K562 (cell line): ENCODE data around the gene DNAAF2. TPM values are rescaled to one million over a fixed set of nuclear protein-coding genes. Genes with fewer than 3 reads are reported as not detected.

Experiments used
- BCL6 ChIP-seq: fragments of 250-450 bp; sonication (Bioruptor Pico); IDR thresholded peaks from 2 replicates; pipeline ENCODE4 v1.4.0; 2020
- CBX1 ChIP-seq: sonication (generic); IDR thresholded peaks from 2 replicates; pipeline ENCODE4 v1.6.1; 2016; ENCODE audit warnings: antibody characterized with exemption, low read depth, mild to moderate bottlenecking
- CXXC5 ChIP-seq: fragments of 250-450 bp; sonication (Bioruptor Pico); IDR thresholded peaks from 2 replicates; pipeline ENCODE4 v1.8.0; 2022; ENCODE audit warnings: inconsistent platforms, mild to moderate bottlenecking, moderate library complexity
- FOXA3 ChIP-seq, 2 experiments: fragments of 450-650 bp in 1 of 2; sonication (generic) in 1 of 2; formaldehyde crosslinking; IDR thresholded peaks in 1 of 2; conservative IDR thresholded peaks in 1 of 2; 2 replicates each; pipeline versions ENCODE4 v1.4.0 to v1.8.0; 2020 to 2022; ENCODE audit warnings: mild to moderate bottlenecking in 2 of 2, missing genetic modification reagents in 1 of 2
- FOXJ3 ChIP-seq: sonication (generic); formaldehyde crosslinking; IDR thresholded peaks from 2 replicates; pipeline ENCODE4 v1.4.0; 2020; ENCODE audit warnings: mild to moderate bottlenecking, missing genetic modification reagents
- GTF2E2 ChIP-seq: fragments of 200-800 bp; sonication (Bioruptor generic); IDR thresholded peaks from 2 replicates; pipeline ENCODE4 v1.6.1; 2016; ENCODE audit warnings: missing genetic modification characterization, missing compliant biosample characterization
- HIVEP1 ChIP-seq: fragments of 250-450 bp; sonication (Bioruptor Pico); IDR thresholded peaks from 2 replicates; pipeline ENCODE4 v1.4.0; 2020; ENCODE audit warnings: mild to moderate bottlenecking
- MCM3 ChIP-seq: fragments of 450-650 bp; IDR thresholded peaks from 2 replicates; pipeline ENCODE4 v1.6.1; 2016
- MEF2D ChIP-seq: conservative IDR thresholded peaks from 2 replicates; pipeline ENCODE4 v1.6.1; 2016; ENCODE audit warnings: low read depth, missing genetic modification characterization, missing compliant biosample characterization
- NR4A1 ChIP-seq, 2 experiments: fragments of 250-450 bp in 1 of 2; fragments of 450-650 bp in 1 of 2; sonication (Bioruptor Pico) in 1 of 2; IDR thresholded peaks; 2 replicates each; pipeline versions ENCODE4 v1.4.0 to v1.6.1; 2016 to 2020; ENCODE audit warnings: mild to moderate bottlenecking in 2 of 2, missing compliant biosample characterization in 1 of 2, missing genetic modification characterization in 1 of 2, moderate library complexity in 1 of 2
- RBM14 ChIP-seq: fragments of 200-400 bp; formaldehyde crosslinking; IDR thresholded peaks from 2 replicates; pipeline ENCODE4 v1.6.1; 2018; ENCODE audit warnings: low read depth, mild to moderate bottlenecking, low read length, moderate library complexity, borderline replicate concordance; ENCODE audit not compliant: insufficient read depth
- SMARCA5 ChIP-seq: fragments of 450-650 bp; IDR thresholded peaks from 2 replicates; pipeline ENCODE4 v1.6.1; 2016
- SNIP1 ChIP-seq: fragments of 450-650 bp; IDR thresholded peaks from 2 replicates; pipeline ENCODE4 v1.7.1; 2017; ENCODE audit warnings: low read depth, mild to moderate bottlenecking
- SOX6 ChIP-seq: fragments of 450-650 bp; IDR thresholded peaks from 2 replicates; pipeline ENCODE4 v1.6.1; 2014; ENCODE audit warnings: mild to moderate bottlenecking
- SRSF3 ChIP-seq: fragments of 200-400 bp; formaldehyde crosslinking; IDR thresholded peaks from 2 replicates; pipeline ENCODE4 v1.6.1; 2016; ENCODE audit warnings: mild to moderate bottlenecking, low read length, moderate library complexity; ENCODE audit not compliant: insufficient read depth
- ZNF23 ChIP-seq: fragments of 250-450 bp; sonication (Bioruptor Pico); IDR thresholded peaks from 2 replicates; pipeline ENCODE4 v1.4.0; 2020; ENCODE audit warnings: mild to moderate bottlenecking
- polyA plus RNA-seq, 8 experiments: library from polyadenylated mRNA; depleted of rRNA in 4 of 8; stranded (reverse) in 5 of 8; unstranded in 3 of 8; fragments of >200 nt; fragmentation: Nextera tagmentation in 2 of 8; fragmentation: Illumina TruSeq in 1 of 8; extraction: Ambion mirVana in 2 of 8; extraction: Trizol in 1 of 8; gene quantifications; 2 replicates each; pipeline versions ENCODE4 v1.2.1 to v1.2.3, GENCODE V29; 2011 to 2014; ENCODE audit warnings: inconsistent platforms in 1 of 8, missing spikeins in 1 of 8
- total RNA-seq, 7 experiments: library from RNA; depleted of rRNA in 6 of 7; stranded (reverse); fragments of >200 nt in 6 of 7; fragmentation: Illumina TruSeq in 2 of 7; extraction: Trizol in 2 of 7; gene quantifications; 2 replicates each; pipeline versions ENCODE4 v1.2.1 to v1.2.3, GENCODE V29; 2011 to 2021; ENCODE audit warnings: low replicate concordance in 1 of 7
- TF ChIP-seq, protein P1 (sequence below): fragments of 450-650 bp; IDR thresholded peaks from 2 replicates; pipeline ENCODE4 v1.6.1; 2014; ENCODE audit warnings: low read depth, mild to moderate bottlenecking, moderate library complexity, borderline replicate concordance
- TF ChIP-seq, protein P2 (sequence below): IDR thresholded peaks from 2 replicates; pipeline ENCODE4 v1.6.1; 2016; ENCODE audit warnings: missing genetic modification characterization, missing compliant biosample characterization

DNAAF2 gene
- total and polyA plus RNA-seq, 9 of the 15 experiments (the other 6 are each of a cell fraction or from before 2014, with no cell fraction given) = 2.4 to 14.6 (median 11.1) TPM

DNA sequence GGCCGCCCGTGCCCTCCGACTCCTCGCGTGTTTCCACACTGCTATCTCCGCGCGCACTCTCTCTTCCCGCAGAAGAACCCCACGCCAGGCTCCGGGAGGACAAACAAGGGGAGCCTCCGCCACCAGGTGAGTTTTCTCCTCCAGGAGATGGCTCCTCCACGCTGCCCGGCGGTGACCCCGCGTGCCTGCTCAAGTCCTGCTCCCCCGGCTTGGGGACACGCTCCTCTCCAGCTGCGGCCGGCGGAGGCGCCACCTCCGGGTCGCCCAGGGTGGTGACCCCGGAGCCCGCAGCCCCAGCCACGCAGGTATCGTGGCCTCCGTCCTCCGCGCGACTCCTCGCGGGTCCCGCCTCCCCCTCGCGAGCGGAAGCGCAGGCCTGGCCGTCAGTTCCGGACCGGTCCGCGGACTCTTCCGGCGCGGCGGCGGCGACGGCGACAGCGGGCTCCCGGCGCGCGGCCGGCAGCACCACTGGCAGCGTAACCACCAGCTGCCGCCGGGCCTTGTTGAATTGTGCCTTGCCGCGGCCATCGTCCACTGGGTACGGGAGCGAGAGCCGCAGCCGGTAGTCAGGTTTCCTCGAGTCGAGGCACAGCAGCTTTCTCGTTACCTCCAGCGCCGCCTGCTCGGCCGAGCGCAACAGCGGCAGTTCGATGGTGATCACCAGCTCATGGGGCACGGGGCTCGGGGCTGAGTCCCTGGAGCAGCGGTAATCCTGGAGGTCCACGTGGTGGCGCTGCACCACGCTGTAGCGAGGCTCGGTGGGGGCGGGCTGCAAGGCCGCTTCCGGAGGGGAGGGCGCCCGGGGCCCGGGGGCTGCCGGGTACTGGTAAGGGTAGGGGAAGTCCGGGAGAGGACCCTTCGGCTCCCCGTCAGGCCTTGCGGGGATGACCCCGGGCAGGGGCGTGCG, 1.2 kb downstream of the DNAAF2 start (continued):
- TF ChIP-seq GTF2E2 (tag) = no peak; the same call in 1 of the 2 replicates
- TF ChIP-seq HIVEP1 (CRISPR knock-in tag) = no peak
- no peak for TF ChIP-seq MCM3
- TF ChIP-seq SRSF3 = no peak
- TF ChIP-seq, protein P1, sequence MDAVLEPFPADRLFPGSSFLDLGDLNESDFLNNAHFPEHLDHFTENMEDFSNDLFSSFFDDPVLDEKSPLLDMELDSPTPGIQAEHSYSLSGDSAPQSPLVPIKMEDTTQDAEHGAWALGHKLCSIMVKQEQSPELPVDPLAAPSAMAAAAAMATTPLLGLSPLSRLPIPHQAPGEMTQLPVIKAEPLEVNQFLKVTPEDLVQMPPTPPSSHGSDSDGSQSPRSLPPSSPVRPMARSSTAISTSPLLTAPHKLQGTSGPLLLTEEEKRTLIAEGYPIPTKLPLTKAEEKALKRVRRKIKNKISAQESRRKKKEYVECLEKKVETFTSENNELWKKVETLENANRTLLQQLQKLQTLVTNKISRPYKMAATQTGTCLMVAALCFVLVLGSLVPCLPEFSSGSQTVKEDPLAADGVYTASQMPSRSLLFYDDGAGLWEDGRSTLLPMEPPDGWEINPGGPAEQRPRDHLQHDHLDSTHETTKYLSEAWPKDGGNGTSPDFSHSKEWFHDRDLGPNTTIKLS = peak; percentile 75
- TF ChIP-seq SNIP1 = no peak
- TF ChIP-seq SOX6 = peak; percentile 35; the same call in 1 of the 2 replicates
- TF ChIP-seq CBX1 = no peak
- TF ChIP-seq CXXC5 (CRISPR knock-in tag) = peak; percentile 88
- no peak for TF ChIP-seq BCL6 (CRISPR knock-in tag)
- no peak for TF ChIP-seq RBM14
- TF ChIP-seq MEF2D = no peak
- no peak for TF ChIP-seq ZNF23 (CRISPR knock-in tag)
- 0 out of 2 replicates have a peak, but pooled peaks have one; percentile 23 for TF ChIP-seq NR4A1 (CRISPR knock-in tag; IDR thresholded peaks at IDR 0.05)
- TF ChIP-seq NR4A1 (tag; IDR thresholded peaks at IDR 0.05) = no peak
- TF ChIP-seq FOXA3 (CRISPR knock-in tag; conservative IDR thresholded peaks at IDR 0.05 in 1 of 2, IDR thresholded peaks at IDR 0.05 in 1 of 2) = no peak
- no peak for TF ChIP-seq FOXJ3 (CRISPR knock-in tag)
- TF ChIP-seq, protein P2, sequence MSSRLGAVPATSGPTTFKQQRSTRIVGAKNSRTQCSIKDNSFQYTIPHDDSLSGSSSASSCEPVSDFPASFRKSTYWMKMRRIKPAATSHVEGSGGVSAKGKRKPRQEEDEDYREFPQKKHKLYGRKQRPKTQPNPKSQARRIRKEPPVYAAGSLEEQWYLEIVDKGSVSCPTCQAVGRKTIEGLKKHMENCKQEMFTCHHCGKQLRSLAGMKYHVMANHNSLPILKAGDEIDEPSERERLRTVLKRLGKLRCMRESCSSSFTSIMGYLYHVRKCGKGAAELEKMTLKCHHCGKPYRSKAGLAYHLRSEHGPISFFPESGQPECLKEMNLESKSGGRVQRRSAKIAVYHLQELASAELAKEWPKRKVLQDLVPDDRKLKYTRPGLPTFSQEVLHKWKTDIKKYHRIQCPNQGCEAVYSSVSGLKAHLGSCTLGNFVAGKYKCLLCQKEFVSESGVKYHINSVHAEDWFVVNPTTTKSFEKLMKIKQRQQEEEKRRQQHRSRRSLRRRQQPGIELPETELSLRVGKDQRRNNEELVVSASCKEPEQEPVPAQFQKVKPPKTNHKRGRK (tag) = no peak
- no peak for TF ChIP-seq SMARCA5
